Uterus (tissue), 4 donors: ENCODE measurements around the gene AP3B1. TPM values are rescaled to one million over a fixed set of nuclear protein-coding genes. Genes with fewer than 3 reads are reported as not detected.

ENCODE experiments used
- DNase-seq, 2 donors: peaks; one replicate each; pipeline ENCODE4 v3.0.0-alpha.2; 2019 to 2020
- H3K27ac ChIP-seq, 2 donors: fragments of 200-600 bp; sonication (generic); 1 replicate in 1 of 2; 2 replicates in 1 of 2; pipeline ENCODE4 v1.5.1; 2016 to 2018
- H3K27me3 ChIP-seq, 2 donors: fragments of 200-600 bp; sonication (generic); one replicate each; pipeline ENCODE4 v1.5.1; 2018 to 2019; ENCODE audit warnings: control low read depth in 1 of 2
- H3K36me3 ChIP-seq, 2 donors: fragments of 200-600 bp; sonication (generic); one replicate each; pipeline ENCODE4 v1.5.1; 2019; ENCODE audit warnings: control low read depth in 1 of 2
- H3K4me1 ChIP-seq, 2 donors: fragments of 200-600 bp; sonication (generic); one replicate each; pipeline ENCODE4 v1.5.1; 2018 to 2019; ENCODE audit warnings: control low read depth in 1 of 2
- H3K4me3 ChIP-seq, 2 donors: fragments of 200-600 bp; sonication (generic); 1 replicate in 1 of 2; 2 replicates in 1 of 2; pipeline ENCODE4 v1.5.1; 2018 to 2019; ENCODE audit warnings: mild to moderate bottlenecking in 1 of 2
- H3K9me3 ChIP-seq, 2 donors: fragments of 200-600 bp; sonication (generic); one replicate each; pipeline ENCODE4 v1.5.1; 2019; ENCODE audit warnings: control low read depth in 1 of 2
- POLR2A ChIP-seq, 2 donors: fragments of 450-650 bp; IDR thresholded peaks; one replicate each; pipeline ENCODE4 v1.6.1; 2016; ENCODE audit warnings: antibody characterized with exemption in 2 of 2, mild to moderate bottlenecking in 1 of 2, moderate library complexity in 1 of 2
- intact Hi-C: fragments of 100-400 bp; cut with DNase I; formaldehyde crosslinking; loops from one replicate; pipeline ENCODE4 v1.15.1; 2023; ENCODE audit warnings: low total_unique reads
- total RNA-seq, 4 donors: library from RNA; depleted of rRNA in 3 of 4; stranded (reverse); fragments of >200 nt in 3 of 4; gene quantifications; one replicate each; pipeline versions ENCODE4 v1.1.0 to v1.2.4, GENCODE V29; 2014 to 2023
- TF ChIP-seq, protein P1 (sequence below), 4 experiments: fragments of 200-600 bp in 2 of 4; fragments of 450-650 bp in 2 of 4; sonication (generic) in 2 of 4; IDR thresholded peaks; one replicate each; pipeline ENCODE4 v1.5.1; 2016 to 2019; ENCODE audit warnings: antibody characterized with exemption in 4 of 4, mild to moderate bottlenecking in 2 of 4, moderate library complexity in 1 of 4
- donor health status: DM: yes; HTN: yes; CAD: no.

The AP3B1 gene
- total RNA-seq, 4 donors from 2014 or later: 15.9 to 67.1 (median 33.4) TPM

DNA sequence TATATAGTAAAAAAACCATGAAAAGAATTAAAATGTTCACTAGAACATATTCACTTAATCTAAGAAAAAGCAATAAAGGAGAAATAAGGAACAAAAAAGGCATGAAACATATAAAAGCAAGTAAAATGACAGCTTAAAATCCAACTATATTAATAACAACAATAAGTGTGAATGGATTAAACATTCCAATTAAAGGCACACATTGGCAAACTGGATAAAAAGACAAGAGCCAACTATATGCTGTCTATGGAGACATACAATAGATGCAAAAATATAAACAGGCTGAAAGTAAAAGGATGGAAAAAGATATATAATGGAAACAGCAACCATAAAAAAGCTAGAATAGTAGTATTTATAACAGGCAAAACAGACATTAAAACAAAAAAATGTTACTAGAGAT, 70.1 kb downstream of the AP3B1 start:
- TF ChIP-seq POLR2A (IDR thresholded peaks at IDR 0.05): no peak
- TF ChIP-seq, protein P1, sequence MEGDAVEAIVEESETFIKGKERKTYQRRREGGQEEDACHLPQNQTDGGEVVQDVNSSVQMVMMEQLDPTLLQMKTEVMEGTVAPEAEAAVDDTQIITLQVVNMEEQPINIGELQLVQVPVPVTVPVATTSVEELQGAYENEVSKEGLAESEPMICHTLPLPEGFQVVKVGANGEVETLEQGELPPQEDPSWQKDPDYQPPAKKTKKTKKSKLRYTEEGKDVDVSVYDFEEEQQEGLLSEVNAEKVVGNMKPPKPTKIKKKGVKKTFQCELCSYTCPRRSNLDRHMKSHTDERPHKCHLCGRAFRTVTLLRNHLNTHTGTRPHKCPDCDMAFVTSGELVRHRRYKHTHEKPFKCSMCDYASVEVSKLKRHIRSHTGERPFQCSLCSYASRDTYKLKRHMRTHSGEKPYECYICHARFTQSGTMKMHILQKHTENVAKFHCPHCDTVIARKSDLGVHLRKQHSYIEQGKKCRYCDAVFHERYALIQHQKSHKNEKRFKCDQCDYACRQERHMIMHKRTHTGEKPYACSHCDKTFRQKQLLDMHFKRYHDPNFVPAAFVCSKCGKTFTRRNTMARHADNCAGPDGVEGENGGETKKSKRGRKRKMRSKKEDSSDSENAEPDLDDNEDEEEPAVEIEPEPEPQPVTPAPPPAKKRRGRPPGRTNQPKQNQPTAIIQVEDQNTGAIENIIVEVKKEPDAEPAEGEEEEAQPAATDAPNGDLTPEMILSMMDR (IDR thresholded peaks at IDR 0.05): no peak
- intact Hi-C loops: no loop called here
- Histone ChIP-seq H3K4me1 (no peaks in the 10 kb centered on the region), H3K9me3 (no peaks in the 10 kb centered on the region), H3K27me3 (no peaks in the 10 kb centered on the region), H3K4me3 (no peak overlapping the region), H3K36me3 (no peaks in the 10 kb centered on the region), H3K27ac (no peak overlapping the region)
- DNase-seq: no peak

DNA sequence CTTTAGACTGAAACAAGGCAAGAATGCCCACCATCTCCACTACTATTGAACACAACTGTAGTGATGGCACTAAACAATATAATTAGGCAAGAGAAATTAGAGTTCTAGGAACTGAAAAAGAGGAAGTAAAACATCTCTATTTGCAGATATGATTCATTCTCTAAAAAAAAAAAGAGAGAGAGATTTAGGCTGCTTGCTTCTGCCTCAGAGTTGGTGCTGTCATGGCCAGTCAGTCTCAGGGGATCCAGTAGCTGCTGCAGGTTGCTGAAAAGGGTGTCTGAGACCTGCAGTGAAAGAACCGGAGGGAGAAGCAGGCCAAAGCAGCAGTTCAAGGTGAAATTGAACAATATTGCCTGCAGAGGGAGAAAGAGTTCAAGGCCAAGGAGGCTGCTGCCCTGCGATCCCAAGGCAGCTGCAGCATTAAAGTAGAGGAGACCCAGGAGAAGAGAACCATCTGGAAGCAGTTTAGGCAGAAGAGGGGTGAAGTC, 72.5 kb downstream of the AP3B1 start:
- intact Hi-C loops: no loop called here

DNA sequence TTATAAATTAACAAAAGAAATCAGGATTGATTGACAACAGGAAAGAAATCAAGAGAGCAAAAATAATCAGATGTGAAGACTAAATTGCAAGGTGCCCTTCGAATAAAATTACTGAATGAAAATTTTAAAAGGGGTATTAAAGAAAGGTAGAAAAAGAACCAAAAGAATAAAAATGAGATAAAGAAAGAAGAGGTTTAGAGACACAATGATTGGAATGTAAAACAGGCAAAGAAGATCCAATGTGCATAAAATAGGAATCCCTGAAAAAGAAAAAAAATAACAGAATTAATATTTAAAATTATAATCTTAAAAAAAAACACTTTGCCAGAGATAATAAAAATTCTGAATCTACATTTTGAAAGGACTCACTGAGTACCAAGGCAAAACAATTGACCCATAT, 73.0 kb downstream of the AP3B1 start:
- H3K27me3 ChIP-seq: no peaks in the 10 kb centered on the region
- intact Hi-C loops: no loop called here
- H3K4me1 ChIP-seq: no peaks in the 10 kb centered on the region
- no peak overlapping the region for H3K27ac ChIP-seq
- TF ChIP-seq, protein P1 (IDR thresholded peaks at IDR 0.05): no peak
- no peak for TF ChIP-seq POLR2A (IDR thresholded peaks at IDR 0.05)
- H3K9me3 ChIP-seq: no peaks in the 10 kb centered on the region
- no peak for DNase-seq
- H3K36me3 ChIP-seq: no peaks in the 10 kb centered on the region
- no peak overlapping the region for H3K4me3 ChIP-seq

More for the DNA sequence above, 72.5 kb downstream of the AP3B1 start:
- Histone ChIP-seq H3K36me3 (no peaks in the 10 kb centered on the region), H3K27ac (no peak overlapping the region), H3K4me1 (no peaks in the 10 kb centered on the region), H3K27me3 (no peaks in the 10 kb centered on the region), H3K9me3 (no peaks in the 10 kb centered on the region), H3K4me3 (no peak overlapping the region)
- no peak for TF ChIP-seq POLR2A (IDR thresholded peaks at IDR 0.05)
- TF ChIP-seq, protein P1 (IDR thresholded peaks at IDR 0.05): no peak
- DNase-seq: no peak

DNA sequence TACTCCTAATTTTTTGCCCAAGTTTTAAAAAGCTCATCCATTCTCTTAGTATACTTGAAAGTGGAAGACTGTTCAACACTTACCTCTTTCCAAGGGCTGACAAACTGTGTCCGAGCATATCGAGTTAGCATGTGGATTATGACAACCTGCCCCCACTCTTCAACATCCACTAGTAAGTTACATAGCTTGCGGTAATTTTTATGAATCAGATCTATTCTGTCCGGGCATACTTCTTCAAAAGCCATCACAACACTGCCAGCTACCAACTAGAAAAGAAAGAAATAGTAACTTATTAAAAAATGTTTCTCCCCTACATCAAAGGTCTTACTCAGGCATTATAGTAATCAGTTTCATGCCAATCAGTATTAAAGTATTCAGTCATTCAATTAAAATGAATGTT, 78.5 kb downstream of the AP3B1 start:
- H3K9me3 ChIP-seq: no peaks in the 10 kb centered on the region
- DNase-seq: no peak
- H3K4me3 ChIP-seq: no peak overlapping the region
- no peaks in the 10 kb centered on the region for H3K4me1 ChIP-seq
- no peaks in the 10 kb centered on the region for H3K36me3 ChIP-seq
- no peak overlapping the region for H3K27ac ChIP-seq
- no peaks in the 10 kb centered on the region for H3K27me3 ChIP-seq
- TF ChIP-seq, protein P1 (IDR thresholded peaks at IDR 0.05): no peak
- no peak for TF ChIP-seq POLR2A (IDR thresholded peaks at IDR 0.05)
- intact Hi-C loops: no loop called here

DNA sequence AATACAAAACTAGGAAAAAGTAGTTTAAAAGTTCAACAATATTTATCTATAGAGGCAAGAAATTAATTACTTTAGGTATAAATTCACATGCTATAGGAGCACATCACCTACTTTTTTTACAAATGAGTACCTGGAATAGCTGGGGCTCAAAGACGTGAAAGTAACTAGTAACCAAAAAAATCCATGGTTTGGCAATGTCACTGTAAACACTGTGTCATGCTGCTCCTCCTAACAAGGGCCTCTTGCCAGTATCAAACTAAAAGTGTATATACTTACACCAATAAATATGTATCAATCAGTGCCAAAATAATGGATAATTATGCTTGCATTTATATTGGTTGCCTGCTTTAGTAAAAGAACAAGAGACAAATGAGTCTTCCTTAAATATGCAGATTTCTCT, 78.9 kb downstream of the AP3B1 start:
- H3K4me3 ChIP-seq: no peak overlapping the region
- no peak for DNase-seq
- no peaks in the 10 kb centered on the region for H3K27me3 ChIP-seq
- TF ChIP-seq, protein P1 (IDR thresholded peaks at IDR 0.05): no peak
- no peak for TF ChIP-seq POLR2A (IDR thresholded peaks at IDR 0.05)
- H3K4me1 ChIP-seq: no peaks in the 10 kb centered on the region
- H3K36me3 ChIP-seq: no peaks in the 10 kb centered on the region
- no peak overlapping the region for H3K27ac ChIP-seq
- no peaks in the 10 kb centered on the region for H3K9me3 ChIP-seq
- intact Hi-C loops: no loop called here
